ENCODE results near the gene EIF2AK2.

GRCh38 chr2:37149626-37150322 is 7.0 kb downstream of the EIF2AK2 start:
- TF ChIP-seq EZH2 (IDR thresholded peaks at IDR 0.05; ENCODE audit: insufficient read depth, poor library complexity, severe bottlenecking): no peak
- TF ChIP-seq EZH2phosphoT487 (IDR thresholded peaks at IDR 0.05; ENCODE audit: insufficient read depth, low read depth): no peak

Data from GM23248 (cell line).